OCI-LY3 (cell line): ENCODE measurements around the gene KANSL2.
"Not testable (repeated sequence)": the region's sequence is repeated elsewhere in the genome, so short reads cannot be mapped to it uniquely, and the experiment has no call there.

Source experiments
- H2AFZ ChIP-seq: fragments of 200-600, 300-600 bp; shearing (Covaris generic); 2 replicates; pipeline ENCODE4 v1.6.0; 2014; ENCODE audit warnings: antibody characterized with exemption, low read depth, low read length
- H3K27ac ChIP-seq: fragments of 200-600, 300-600 bp; sonication (generic); 2 replicates; pipeline ENCODE4 v1.5.1; 2014; ENCODE audit warnings: mild to moderate bottlenecking, low read length, moderate library complexity, mixed read lengths
- H3K27me3 ChIP-seq: fragments of 200-600, 300-600 bp; sonication (generic); 2 replicates; pipeline ENCODE4 v1.6.1; 2014; ENCODE audit warnings: low read depth, low read length, mixed read lengths
- H3K36me3 ChIP-seq: fragments of 200-600, 300-600 bp; sonication (generic); replicated peaks from 2 replicates; pipeline ENCODE3; 2014; ENCODE audit warnings: low read depth, low read length, mixed read lengths
- H3K4me1 ChIP-seq: fragments of 300-600, 200-600 bp; sonication (generic); 2 replicates; pipeline ENCODE4 v1.6.1; 2014; ENCODE audit warnings: low read length, mixed read lengths
- H3K4me2 ChIP-seq: fragments of 200-600, 300-600 bp; sonication (generic); 2 replicates; pipeline ENCODE4 v1.6.1; 2014; ENCODE audit warnings: low read length, mixed read lengths
- H3K4me3 ChIP-seq: fragments of 300-600, 200-600 bp; sonication (generic); 2 replicates; pipeline ENCODE4 v1.5.1; 2014; ENCODE audit warnings: antibody characterized with exemption, mild to moderate bottlenecking, low read length, moderate library complexity
- H3K79me2 ChIP-seq: fragments of 300-600, 200-600 bp; shearing (Covaris generic); 2 replicates; pipeline ENCODE4 v1.6.1; 2014; ENCODE audit warnings: mild to moderate bottlenecking, low read length, mixed read lengths
- H3K9ac ChIP-seq: fragments of 300-600, 200-600 bp; shearing (Covaris generic); 2 replicates; pipeline ENCODE4 v1.6.0; 2014; ENCODE audit warnings: mild to moderate bottlenecking, low read length, moderate library complexity
- H3K9me3 ChIP-seq: fragments of 200-600, 300-600 bp; shearing (Covaris generic); 2 replicates; pipeline ENCODE4 v1.6.1; 2014; ENCODE audit warnings: low read length, mixed read lengths; ENCODE audit not compliant: insufficient read depth
- H4K20me1 ChIP-seq: fragments of 200-600, 300-600 bp; sonication (generic); 2 replicates; pipeline ENCODE4 v1.6.1; 2016; ENCODE audit warnings: low read length, mixed read lengths; ENCODE audit not compliant: insufficient read depth
- CTCF ChIP-seq: fragments of 200-600, 300-600 bp; sonication (generic); IDR thresholded peaks from 2 replicates; pipeline ENCODE4 v1.5.1; 2014; ENCODE audit warnings: antibody characterized with exemption, low read length, low read depth
- EZH2phosphoT487 ChIP-seq: fragments of 200-600 bp; shearing (Covaris generic); IDR thresholded peaks from 2 replicates; pipeline ENCODE4 v1.6.1; 2018; ENCODE audit warnings: antibody characterized with exemption, mixed run types, low read depth

KANSL2 gene

GRCh38 chr12:48717252-48717695 is 35.2 kb upstream of the KANSL2 start:
- H3K79me2 ChIP-seq = peaks cover 49% of the 10 kb centered on the region
- no peak for TF ChIP-seq CTCF
- no peak for TF ChIP-seq EZH2phosphoT487
- peak overlapping the region; percentile 85 for H3K27ac ChIP-seq
- H3K9me3 ChIP-seq = no peaks in the 10 kb centered on the region
- H3K27me3 ChIP-seq = no peaks in the 10 kb centered on the region
- H3K4me3 ChIP-seq = peak overlapping the region; percentile 95
- H3K36me3 ChIP-seq = peaks cover 19% of the 10 kb centered on the region
- peak overlapping the region; percentile 26 for H2AFZ ChIP-seq
- peak overlapping the region; percentile 93 for H3K9ac ChIP-seq
- peaks cover 14% of the 10 kb centered on the region for H3K4me1 ChIP-seq
- H3K4me2 ChIP-seq = peak overlapping the region; percentile 70
- peaks cover 14% of the 10 kb centered on the region; the same call in 1 of the 2 replicates for H4K20me1 ChIP-seq

GRCh38 chr12:48716493-48717251 is 34.6 kb upstream of the KANSL2 start, which contains the start of gene CCNT1:
TSS of gene CCNT1 (minus strand) at chr12:48716707. CDS start at chr12:48716675, 32 bp downstream.
- H3K79me2 ChIP-seq = peaks cover 55% of the 10 kb centered on the region

GRCh38 chr12:48716168-48716492 is 34.1 kb upstream of the KANSL2 start:
- Histone ChIP-seq H3K4me2 (peak overlapping the region; percentile 100), H4K20me1 (peaks cover 14% of the 10 kb centered on the region; the same call in 1 of the 2 replicates), H3K9ac (peak overlapping the region; percentile 96), H3K79me2 (peaks cover 60% of the 10 kb centered on the region), H3K27ac (peak overlapping the region; percentile 85), H3K4me1 (peaks cover 14% of the 10 kb centered on the region), H2AFZ (peak overlapping the region; percentile 58; the same call in 1 of the 2 replicates), H3K27me3 (no peaks in the 10 kb centered on the region), H3K36me3 (peaks cover 26% of the 10 kb centered on the region), H3K4me3 (peak overlapping the region; percentile 95), H3K9me3 (no peaks in the 10 kb centered on the region)
- TF ChIP-seq EZH2phosphoT487 = no peak
- no peak for TF ChIP-seq CTCF

More at GRCh38 chr12:48716493-48717251, 34.6 kb upstream of the KANSL2 start, which contains the start of gene CCNT1:
- Histone ChIP-seq H3K4me3 (peak within 1 kb of the TSS; percentile 95), H3K9ac (peak within 1 kb of the TSS; percentile 96), H3K36me3 (peaks cover 23% of the 10 kb centered on the region), H3K4me2 (peak within 1 kb of the TSS; percentile 100), H4K20me1 (peaks cover 14% of the 10 kb centered on the region; the same call in 1 of the 2 replicates), H3K27me3 (no peaks in the 10 kb centered on the region), H2AFZ (peak within 1 kb of the TSS; percentile 58), H3K4me1 (peaks cover 14% of the 10 kb centered on the region), H3K27ac (peak within 1 kb of the TSS; percentile 85), H3K9me3 (no peaks in the 10 kb centered on the region)
- TF ChIP-seq EZH2phosphoT487 = no peak
- no peak for TF ChIP-seq CTCF

- Histone ChIP-seq H3K27ac (no peak overlapping the region), H3K9ac (no peak overlapping the region), H3K4me1 (peaks cover 11% of the 10 kb centered on the region), H3K4me3 (no peak overlapping the region), H4K20me1 (peaks cover 14% of the 10 kb centered on the region; the same call in 1 of the 2 replicates), H2AFZ (no peak overlapping the region), H3K9me3 (no peaks in the 10 kb centered on the region), H3K36me3 (peaks cover 34% of the 10 kb centered on the region), H3K79me2 (peaks cover 94% of the 10 kb centered on the region), H3K4me2 (no peak overlapping the region), H3K27me3 (no peaks in the 10 kb centered on the region)
- no peak for TF ChIP-seq CTCF
- TF ChIP-seq EZH2phosphoT487 = no peak
These were observed 30.2 kb upstream of the KANSL2 start for GRCh38 chr12:48712209-48712608.

- H3K27ac ChIP-seq, H3K9ac ChIP-seq, H3K9me3 ChIP-seq, H2AFZ ChIP-seq, H4K20me1 ChIP-seq, H3K4me1 ChIP-seq, H3K4me3 ChIP-seq, H3K27me3 ChIP-seq, H3K4me2 ChIP-seq: not testable (repeated sequence)
- H3K36me3 ChIP-seq = peaks cover 33% of the 10 kb centered on the region
- H3K79me2 ChIP-seq = peaks cover 26% of the 10 kb centered on the region
These were observed 16.8 kb upstream of the KANSL2 start for GRCh38 chr12:48698822-48699221.
